H1 (cell line): ENCODE measurements around the gene DRGX. TPM values are rescaled to one million over a fixed set of nuclear protein-coding genes. Genes with fewer than 3 reads are reported as not detected.

Experiments
- CTBP2 ChIP-seq: IDR thresholded peaks from 2 replicates; pipeline ENCODE4 v1.7.0; 2011; ENCODE audit warnings: borderline replicate concordance, mild to moderate bottlenecking, moderate library complexity, mixed read lengths, low read length; ENCODE audit not compliant: insufficient read depth, insufficient read length
- EP300 ChIP-seq, 2 experiments: IDR thresholded peaks; 1 replicate in 1 of 2; 2 replicates in 1 of 2; pipeline ENCODE4 v1.6.1; 2011 to 2012; ENCODE audit warnings: low read depth in 2 of 2, low read length in 2 of 2, mild to moderate bottlenecking in 2 of 2, borderline replicate concordance in 1 of 2, inconsistent platforms in 1 of 2, moderate library complexity in 1 of 2
- KDM4A ChIP-seq: IDR thresholded peaks from one replicate; pipeline ENCODE4 v1.7.1; 2012; ENCODE audit warnings: low read depth, mild to moderate bottlenecking, moderate library complexity, low read length, inconsistent platforms; ENCODE audit not compliant: severe bottlenecking
- KDM5A ChIP-seq: fragments of 200-600 bp; IDR thresholded peaks from 2 replicates; pipeline ENCODE4 v1.7.1; 2012; ENCODE audit warnings: mild to moderate bottlenecking, low read length, inconsistent platforms, mixed read lengths
- POLR2A ChIP-seq, 2 experiments: IDR thresholded peaks; 1 replicate in 1 of 2; 2 replicates in 1 of 2; pipeline ENCODE4 v1.6.1; 2011; ENCODE audit warnings: low read depth in 2 of 2, low read length in 2 of 2, mild to moderate bottlenecking in 2 of 2; ENCODE audit errors: control extremely low read depth in 1 of 2
- POLR2AphosphoS5 ChIP-seq: IDR thresholded peaks from 2 replicates; pipeline ENCODE4 v1.6.1; 2011; ENCODE audit warnings: low read depth, low read length
- POU5F1 ChIP-seq: IDR thresholded peaks from 2 replicates; pipeline ENCODE4 v1.6.1; 2011; ENCODE audit warnings: low read depth, mild to moderate bottlenecking, low read length, moderate library complexity
- RBBP5 ChIP-seq: IDR thresholded peaks from 2 replicates; pipeline ENCODE4 v1.7.1; 2012; ENCODE audit warnings: low read depth, mild to moderate bottlenecking, inconsistent platforms, low read length, moderate library complexity, borderline replicate concordance
- RNF2 ChIP-seq: fragments of 200-900, 300-1000 bp; sonication (generic); IDR thresholded peaks from 2 replicates; pipeline ENCODE4 v1.7.1; 2016; ENCODE audit warnings: borderline replicate concordance, low read depth, mild to moderate bottlenecking, antibody characterized with exemption, low read length; ENCODE audit not compliant: poor library complexity, severe bottlenecking; ENCODE audit errors: missing control alignments
- SIX5 ChIP-seq: IDR thresholded peaks from 2 replicates; pipeline ENCODE4 v1.6.1; 2011; ENCODE audit warnings: mild to moderate bottlenecking, low read depth, low read length
- SRF ChIP-seq: IDR thresholded peaks from 2 replicates; pipeline ENCODE4 v1.6.1; 2011; ENCODE audit warnings: mild to moderate bottlenecking, low read depth, low read length, moderate library complexity
- SUZ12 ChIP-seq: fragments of 200-600 bp; sonication (generic); IDR thresholded peaks from 2 replicates; pipeline ENCODE4 v1.6.1; 2012; ENCODE audit warnings: mild to moderate bottlenecking, inconsistent platforms, low read length, moderate library complexity, mixed read lengths
- TBP ChIP-seq: IDR thresholded peaks from 2 replicates; pipeline ENCODE4 v1.6.1; 2011; ENCODE audit warnings: low read depth, low read length, improper control_type of control experiment
- polyA plus RNA-seq, 7 experiments: library from polyadenylated mRNA; depleted of rRNA in 3 of 7; stranded (reverse) in 5 of 7; unstranded in 2 of 7; fragments of >200 nt in 5 of 7; fragments of 200-250 nt in 2 of 7; gene quantifications; 1 replicate in 5 of 7; 2 replicates in 1 of 7; 4 replicates in 1 of 7; pipeline versions ENCODE4 v1.2.1 to v1.2.3, GENCODE V29; 2011 to 2013; ENCODE audit warnings: missing spikeins in 2 of 7, mixed read lengths in 2 of 7
- total RNA-seq: library from RNA; stranded (reverse); fragmentation: NEBNext Ultra II Directional; extraction: Animal tissue kit (Norgen Biotek cat#: 25700); gene quantifications from 2 replicates; pipeline ENCODE4 v1.2.1, GENCODE V29; 2021
- TF ChIP-seq, protein P1 (sequence below), 3 experiments: IDR thresholded peaks; 1 replicate in 2 of 3; 2 replicates in 1 of 3; pipeline versions ENCODE4 v1.5.1 to v1.6.1; 2011; ENCODE audit warnings: low read length in 3 of 3, mild to moderate bottlenecking in 3 of 3, inconsistent platforms in 2 of 3, low read depth in 1 of 3, moderate library complexity in 1 of 3; ENCODE audit not compliant: insufficient read depth in 1 of 3; ENCODE audit errors: control extremely low read depth in 1 of 3
- TF ChIP-seq, protein P2 (sequence below): IDR thresholded peaks from 2 replicates; pipeline ENCODE4 v1.6.1; 2011; ENCODE audit warnings: low read depth, mild to moderate bottlenecking, low read length; ENCODE audit not compliant: insufficient read depth
- TF ChIP-seq, protein P3 (sequence below): IDR thresholded peaks from 2 replicates; pipeline ENCODE4 v1.6.1; 2012; ENCODE audit warnings: inconsistent platforms

DRGX gene
- total and polyA plus RNA-seq, 2 of the 8 experiments (the other 6 are each of a cell fraction or from before 2014, with no cell fraction given) = not detected

DNA sequence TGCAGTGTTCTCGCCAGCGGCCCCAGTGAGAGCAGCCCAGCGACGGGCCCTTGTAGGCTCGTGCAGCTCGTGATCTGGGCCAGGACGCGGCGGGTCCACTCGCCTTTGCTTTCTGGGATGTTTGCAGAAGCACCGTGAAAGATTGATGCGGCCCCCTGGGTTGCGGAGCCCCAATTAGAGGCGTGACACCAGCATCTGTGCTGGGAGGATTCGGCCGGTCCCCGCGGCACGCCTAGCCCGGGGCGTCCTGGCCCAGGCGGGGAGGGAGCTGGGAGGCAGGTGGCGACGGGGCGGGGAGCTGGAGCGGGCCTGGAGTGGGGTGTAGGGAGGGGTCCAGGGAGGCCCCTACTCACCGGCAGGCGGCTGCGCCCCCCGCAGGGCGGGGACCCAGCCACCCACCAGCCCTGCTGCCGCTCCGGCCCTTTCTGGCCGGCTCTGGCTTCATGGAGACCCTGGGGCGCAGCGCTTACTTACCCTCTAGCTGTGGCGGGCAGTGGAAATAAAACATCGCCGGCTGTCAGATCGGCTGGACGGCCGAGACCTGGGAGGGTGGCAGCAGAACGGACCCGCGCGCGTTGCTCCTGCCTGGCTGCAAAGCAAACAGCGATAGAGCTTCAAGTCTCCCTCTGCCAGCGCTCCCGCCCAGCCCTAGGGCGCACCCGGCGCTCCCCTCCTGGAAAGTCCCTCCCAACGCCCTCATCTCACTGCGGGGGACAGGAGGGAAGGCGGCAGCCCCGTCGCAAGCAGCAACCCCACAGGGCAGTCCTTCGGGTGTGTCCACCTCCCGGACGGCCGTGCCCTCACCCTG is 752 bp downstream of the DRGX start (continued):
- TF ChIP-seq, protein P1, sequence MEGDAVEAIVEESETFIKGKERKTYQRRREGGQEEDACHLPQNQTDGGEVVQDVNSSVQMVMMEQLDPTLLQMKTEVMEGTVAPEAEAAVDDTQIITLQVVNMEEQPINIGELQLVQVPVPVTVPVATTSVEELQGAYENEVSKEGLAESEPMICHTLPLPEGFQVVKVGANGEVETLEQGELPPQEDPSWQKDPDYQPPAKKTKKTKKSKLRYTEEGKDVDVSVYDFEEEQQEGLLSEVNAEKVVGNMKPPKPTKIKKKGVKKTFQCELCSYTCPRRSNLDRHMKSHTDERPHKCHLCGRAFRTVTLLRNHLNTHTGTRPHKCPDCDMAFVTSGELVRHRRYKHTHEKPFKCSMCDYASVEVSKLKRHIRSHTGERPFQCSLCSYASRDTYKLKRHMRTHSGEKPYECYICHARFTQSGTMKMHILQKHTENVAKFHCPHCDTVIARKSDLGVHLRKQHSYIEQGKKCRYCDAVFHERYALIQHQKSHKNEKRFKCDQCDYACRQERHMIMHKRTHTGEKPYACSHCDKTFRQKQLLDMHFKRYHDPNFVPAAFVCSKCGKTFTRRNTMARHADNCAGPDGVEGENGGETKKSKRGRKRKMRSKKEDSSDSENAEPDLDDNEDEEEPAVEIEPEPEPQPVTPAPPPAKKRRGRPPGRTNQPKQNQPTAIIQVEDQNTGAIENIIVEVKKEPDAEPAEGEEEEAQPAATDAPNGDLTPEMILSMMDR (IDR thresholded peaks at IDR 0.05; ENCODE audit: control extremely low read depth in 1 of 3, insufficient read depth in 1 of 3, low read depth in 1 of 3, low read length in 3 of 3) = no peak
- no peak for TF ChIP-seq POLR2A (IDR thresholded peaks at IDR 0.05; ENCODE audit: control extremely low read depth in 1 of 2, low read depth in 2 of 2, low read length in 2 of 2)
- TF ChIP-seq POU5F1 = no peak
- no peak; the same call in none of the 2 replicates for TF ChIP-seq RBBP5
- TF ChIP-seq, protein P2, sequence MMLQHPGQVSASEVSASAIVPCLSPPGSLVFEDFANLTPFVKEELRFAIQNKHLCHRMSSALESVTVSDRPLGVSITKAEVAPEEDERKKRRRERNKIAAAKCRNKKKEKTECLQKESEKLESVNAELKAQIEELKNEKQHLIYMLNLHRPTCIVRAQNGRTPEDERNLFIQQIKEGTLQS = no peak
- no peak for TF ChIP-seq SRF
- TF ChIP-seq KDM5A = no peak
- TF ChIP-seq SUZ12 = peak; percentile 67; the same call in 1 of the 2 replicates
- peak; percentile 50 for TF ChIP-seq KDM4A
- TF ChIP-seq EP300 (IDR thresholded peaks at IDR 0.05; ENCODE audit: borderline replicate concordance in 1 of 2, low read depth in 2 of 2, low read length in 2 of 2) = no peak
- no peak for TF ChIP-seq CTBP2
- TF ChIP-seq, protein P3, sequence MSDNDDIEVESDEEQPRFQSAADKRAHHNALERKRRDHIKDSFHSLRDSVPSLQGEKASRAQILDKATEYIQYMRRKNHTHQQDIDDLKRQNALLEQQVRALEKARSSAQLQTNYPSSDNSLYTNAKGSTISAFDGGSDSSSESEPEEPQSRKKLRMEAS = 0 out of 2 replicates have a peak, but pooled peaks have one; percentile 37
- TF ChIP-seq RNF2 = peak; percentile 53
- TF ChIP-seq SIX5 = no peak
- no peak for TF ChIP-seq TBP
- no peak for TF ChIP-seq POLR2AphosphoS5
